Omental fat pad (tissue), 4 donors: ENCODE results near the gene CNPY4. TPM values are rescaled to one million over a fixed set of nuclear protein-coding genes. Genes with fewer than 3 reads are reported as not detected.

ENCODE experiments used
- ATAC-seq: fragments of 150-250 bp; one replicate; pipeline ENCODE4 v1.9.1; 2016; ENCODE audit warnings: mild to moderate bottlenecking, moderate library complexity; ENCODE audit not compliant: low FRiP score
- DNase-seq: peaks from one replicate; pipeline ENCODE4 v3.0.0-alpha.2; 2019; ENCODE audit warnings: low spot score
- CTCF ChIP-seq, 3 donors: fragments of 450-650 bp; IDR thresholded peaks; one replicate each; pipeline ENCODE4 v1.5.1; 2016 to 2017; ENCODE audit warnings: antibody characterized with exemption in 3 of 3, mild to moderate bottlenecking in 3 of 3, moderate library complexity in 2 of 3
- total RNA-seq, 4 donors: library from RNA; depleted of rRNA; stranded (reverse); fragments of >200 nt; gene quantifications; one replicate each; pipeline ENCODE4 v1.1.0, GENCODE V29; 2016

CNPY4 gene
- total RNA-seq, 4 donors from 2014 or later, result 5.8 to 18.6 (median 9.6) TPM

GRCh38 chr7:100107125-100107737 is 12.2 kb upstream of the CNPY4 start:
- ATAC-seq (no peak), DNase-seq (no peak)
- TF ChIP-seq CTCF (IDR thresholded peaks at IDR 0.05), result no peak

GRCh38 chr7:100107890-100108289 is 11.5 kb upstream of the CNPY4 start:
- TF ChIP-seq CTCF (IDR thresholded peaks at IDR 0.05), result no peak
- ATAC-seq, result no peak
- DNase-seq, result no peak

- TF ChIP-seq CTCF (IDR thresholded peaks at IDR 0.05), result no peak
- no peak for ATAC-seq
- no peak for DNase-seq
Measured at GRCh38 chr7:100109521-100110163, 9.8 kb upstream of the CNPY4 start.

GRCh38 chr7:100111156-100111555 is 8.3 kb upstream of the CNPY4 start:
- TF ChIP-seq CTCF (IDR thresholded peaks at IDR 0.05), result no peak
- ATAC-seq, result no peak
- DNase-seq, result no peak

- DNase-seq (no peak), ATAC-seq (no peak)
- TF ChIP-seq CTCF (IDR thresholded peaks at IDR 0.05), result no peak
Measured at GRCh38 chr7:100111914-100112313, 7.5 kb upstream of the CNPY4 start.

- DNase-seq, result no peak
- no peak for ATAC-seq
- no peak for TF ChIP-seq CTCF (IDR thresholded peaks at IDR 0.05)
Measured at GRCh38 chr7:100115026-100115425, 4.4 kb upstream of the CNPY4 start.
